ENCODE data around the gene DPP9. TPM values are rescaled to one million over a fixed set of nuclear protein-coding genes. Genes with fewer than 3 reads are reported as not detected.

The DPP9 gene
- total and polyA plus RNA-seq, 2 of the 13 experiments (the other 11 are each of a cell fraction or from before 2014, with no cell fraction given) = 8.4 to 25.8 TPM

GRCh38 chr19:4717191-4717965, 6.3 kb downstream of the DPP9 start:
- no TSS peak for BruUV-seq (replicated peaks)
- Histone ChIP-seq H3K27ac (ENCODE audit: extremely low read length, insufficient read depth, low read length) (peak overlapping the region; percentile 69), H3K27me3 (ENCODE audit: control insufficient read depth in 1 of 2, insufficient read depth in 2 of 2, low read length in 2 of 2) (no peaks in the 10 kb centered on the region), H3K4me2 (ENCODE audit: low read depth, low read length) (peak overlapping the region; percentile 70), H3K36me3 (replicated peaks in 1 of 2; ENCODE audit: control insufficient read depth in 1 of 2, insufficient read depth in 2 of 2, low read length in 2 of 2) (peaks cover 15 to 46% of the 10 kb centered on the region in 2 experiments), H3K4me1 (ENCODE audit: insufficient read depth, low read length) (peaks cover 65% of the 10 kb centered on the region), H3K9ac (ENCODE audit: insufficient read depth, low read depth, low read length) (peak overlapping the region; percentile 46), H3K79me2 (ENCODE audit: insufficient read depth, low read length) (peaks cover 21% of the 10 kb centered on the region), H2AFZ (ENCODE audit: low read length) (no peak overlapping the region), H3K9me3 (ENCODE audit: low read length) (no peaks in the 10 kb centered on the region), H4K20me1 (ENCODE audit: insufficient read depth, low read length) (peaks cover 9% of the 10 kb centered on the region; the same call in 1 of the 2 replicates), H3K4me3 (replicated peaks in 1 of 3; ENCODE audit: insufficient read depth in 1 of 3, low read depth in 2 of 3, low read length in 3 of 3) (peak overlapping the region in 2 of 3 experiments; percentile 15 to 40; a peak in 2 of 6 replicates)
- intact Hi-C loops (cut with micrococcal nuclease; ENCODE audit: unreplicated experiment) (no loop called here), in situ Hi-C loops (cut with HindIII; ENCODE audit: extremely low pct_ligation_motif_present, low pct_unique_long_range_greater_than_20kb) (no loop called here)
- ChIA-PET CTCF (ENCODE audit: low intra/inter-chr PET ratio, low total read pairs) (no interaction called here), POLR2A (interaction anchor here (1.0 to 1.4 kb wide), 2 partner anchors 74 to 77 kb away, joined by 3 to 4 read pairs; partner anchors contain the start of gene FEM1A)
- WGBS (ENCODE audit: low lambda C conversion rate) = 37% methylated on average over 17 of the region's 23 CpGs
- peak; percentile 21 for FAIRE-seq
- peak; percentile 50 for DNase-seq (ENCODE audit: low spot score)
- peak; percentile 45 for ATAC-seq
- TF ChIP-seq HDAC1 (CRISPR knock-in tag; IDR thresholded peaks at IDR 0.05) = 0 out of 2 replicates have a peak, but pooled peaks have one; percentile 30
- TF ChIP-seq ETV5 (CRISPR knock-in tag; IDR thresholded peaks at IDR 0.05; ENCODE audit: borderline replicate concordance) = peak; percentile 22; the same call in 1 of the 2 replicates
- TF ChIP-seq, protein P1, sequence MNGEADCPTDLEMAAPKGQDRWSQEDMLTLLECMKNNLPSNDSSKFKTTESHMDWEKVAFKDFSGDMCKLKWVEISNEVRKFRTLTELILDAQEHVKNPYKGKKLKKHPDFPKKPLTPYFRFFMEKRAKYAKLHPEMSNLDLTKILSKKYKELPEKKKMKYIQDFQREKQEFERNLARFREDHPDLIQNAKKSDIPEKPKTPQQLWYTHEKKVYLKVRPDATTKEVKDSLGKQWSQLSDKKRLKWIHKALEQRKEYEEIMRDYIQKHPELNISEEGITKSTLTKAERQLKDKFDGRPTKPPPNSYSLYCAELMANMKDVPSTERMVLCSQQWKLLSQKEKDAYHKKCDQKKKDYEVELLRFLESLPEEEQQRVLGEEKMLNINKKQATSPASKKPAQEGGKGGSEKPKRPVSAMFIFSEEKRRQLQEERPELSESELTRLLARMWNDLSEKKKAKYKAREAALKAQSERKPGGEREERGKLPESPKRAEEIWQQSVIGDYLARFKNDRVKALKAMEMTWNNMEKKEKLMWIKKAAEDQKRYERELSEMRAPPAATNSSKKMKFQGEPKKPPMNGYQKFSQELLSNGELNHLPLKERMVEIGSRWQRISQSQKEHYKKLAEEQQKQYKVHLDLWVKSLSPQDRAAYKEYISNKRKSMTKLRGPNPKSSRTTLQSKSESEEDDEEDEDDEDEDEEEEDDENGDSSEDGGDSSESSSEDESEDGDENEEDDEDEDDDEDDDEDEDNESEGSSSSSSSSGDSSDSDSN (CRISPR knock-in tag; IDR thresholded peaks at IDR 0.05) = peak; percentile 45; the same call in 1 of the 2 replicates
- peak; percentile 30; the same call in 1 of the 2 replicates for TF ChIP-seq RARA (CRISPR knock-in tag; IDR thresholded peaks at IDR 0.05)
- 0 out of 2 replicates have a peak, but pooled peaks have one; percentile 20 for TF ChIP-seq SALL1 (CRISPR knock-in tag; IDR thresholded peaks at IDR 0.05)
- TF ChIP-seq ELF1 (CRISPR knock-in tag; IDR thresholded peaks at IDR 0.05) = 0 out of 2 replicates have a peak, but pooled peaks have one; percentile 20
- TF ChIP-seq BORCS8-MEF2B (CRISPR knock-in tag; IDR thresholded peaks at IDR 0.05) = 0 out of 2 replicates have a peak, but pooled peaks have one; percentile 10
- TF ChIP-seq, protein P2, sequence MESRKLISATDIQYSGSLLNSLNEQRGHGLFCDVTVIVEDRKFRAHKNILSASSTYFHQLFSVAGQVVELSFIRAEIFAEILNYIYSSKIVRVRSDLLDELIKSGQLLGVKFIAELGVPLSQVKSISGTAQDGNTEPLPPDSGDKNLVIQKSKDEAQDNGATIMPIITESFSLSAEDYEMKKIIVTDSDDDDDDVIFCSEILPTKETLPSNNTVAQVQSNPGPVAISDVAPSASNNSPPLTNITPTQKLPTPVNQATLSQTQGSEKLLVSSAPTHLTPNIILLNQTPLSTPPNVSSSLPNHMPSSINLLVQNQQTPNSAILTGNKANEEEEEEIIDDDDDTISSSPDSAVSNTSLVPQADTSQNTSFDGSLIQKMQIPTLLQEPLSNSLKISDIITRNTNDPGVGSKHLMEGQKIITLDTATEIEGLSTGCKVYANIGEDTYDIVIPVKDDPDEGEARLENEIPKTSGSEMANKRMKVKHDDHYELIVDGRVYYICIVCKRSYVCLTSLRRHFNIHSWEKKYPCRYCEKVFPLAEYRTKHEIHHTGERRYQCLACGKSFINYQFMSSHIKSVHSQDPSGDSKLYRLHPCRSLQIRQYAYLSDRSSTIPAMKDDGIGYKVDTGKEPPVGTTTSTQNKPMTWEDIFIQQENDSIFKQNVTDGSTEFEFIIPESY (CRISPR knock-in tag; IDR thresholded peaks at IDR 0.05) = peak; percentile 72
- TF ChIP-seq GATAD2A (CRISPR knock-in tag; IDR thresholded peaks at IDR 0.05) = peak; percentile 17; the same call in 1 of the 2 replicates
- TF ChIP-seq GABPA (IDR thresholded peaks at IDR 0.05; ENCODE audit: low read depth, low read length) = no peak
- peak; percentile 32; the same call in 1 of the 2 replicates for TF ChIP-seq GABPA (CRISPR knock-in tag; IDR thresholded peaks at IDR 0.05; ENCODE audit: low read depth)
- no peak for TF ChIP-seq ZBTB20 (CRISPR knock-in tag; IDR thresholded peaks at IDR 0.05; ENCODE audit: borderline replicate concordance, low read depth)
- TF ChIP-seq, protein P3, sequence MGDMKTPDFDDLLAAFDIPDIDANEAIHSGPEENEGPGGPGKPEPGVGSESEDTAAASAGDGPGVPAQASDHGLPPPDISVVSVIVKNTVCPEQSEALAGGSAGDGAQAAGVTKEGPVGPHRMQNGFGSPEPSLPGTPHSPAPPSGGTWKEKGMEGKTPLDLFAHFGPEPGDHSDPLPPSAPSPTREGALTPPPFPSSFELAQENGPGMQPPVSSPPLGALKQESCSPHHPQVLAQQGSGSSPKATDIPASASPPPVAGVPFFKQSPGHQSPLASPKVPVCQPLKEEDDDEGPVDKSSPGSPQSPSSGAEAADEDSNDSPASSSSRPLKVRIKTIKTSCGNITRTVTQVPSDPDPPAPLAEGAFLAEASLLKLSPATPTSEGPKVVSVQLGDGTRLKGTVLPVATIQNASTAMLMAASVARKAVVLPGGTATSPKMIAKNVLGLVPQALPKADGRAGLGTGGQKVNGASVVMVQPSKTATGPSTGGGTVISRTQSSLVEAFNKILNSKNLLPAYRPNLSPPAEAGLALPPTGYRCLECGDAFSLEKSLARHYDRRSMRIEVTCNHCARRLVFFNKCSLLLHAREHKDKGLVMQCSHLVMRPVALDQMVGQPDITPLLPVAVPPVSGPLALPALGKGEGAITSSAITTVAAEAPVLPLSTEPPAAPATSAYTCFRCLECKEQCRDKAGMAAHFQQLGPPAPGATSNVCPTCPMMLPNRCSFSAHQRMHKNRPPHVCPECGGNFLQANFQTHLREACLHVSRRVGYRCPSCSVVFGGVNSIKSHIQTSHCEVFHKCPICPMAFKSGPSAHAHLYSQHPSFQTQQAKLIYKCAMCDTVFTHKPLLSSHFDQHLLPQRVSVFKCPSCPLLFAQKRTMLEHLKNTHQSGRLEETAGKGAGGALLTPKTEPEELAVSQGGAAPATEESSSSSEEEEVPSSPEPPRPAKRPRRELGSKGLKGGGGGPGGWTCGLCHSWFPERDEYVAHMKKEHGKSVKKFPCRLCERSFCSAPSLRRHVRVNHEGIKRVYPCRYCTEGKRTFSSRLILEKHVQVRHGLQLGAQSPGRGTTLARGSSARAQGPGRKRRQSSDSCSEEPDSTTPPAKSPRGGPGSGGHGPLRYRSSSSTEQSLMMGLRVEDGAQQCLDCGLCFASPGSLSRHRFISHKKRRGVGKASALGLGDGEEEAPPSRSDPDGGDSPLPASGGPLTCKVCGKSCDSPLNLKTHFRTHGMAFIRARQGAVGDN (CRISPR knock-in tag; IDR thresholded peaks at IDR 0.05) = peak; percentile 66
- TF ChIP-seq TCF12 (IDR thresholded peaks at IDR 0.05) = no peak
- TF ChIP-seq TCF12 (CRISPR knock-in tag; IDR thresholded peaks at IDR 0.05) = no peak
